ENCODE data around the gene RNU1-4.
"Not testable (repeated sequence)": the region's sequence is repeated elsewhere in the genome, so short reads cannot be mapped to it uniquely, and the experiment has no call there.

Gene RNU1-4

GRCh38 chr1:16713480-16713879 lies 26.8 kb upstream of the RNU1-4 start:
- H3K23ac ChIP-seq (ENCODE audit: low read length); DNase-seq; H2AFZ ChIP-seq (ENCODE audit: insufficient read depth, low read length, poor library complexity); H3K4ac ChIP-seq (ENCODE audit: low read depth, low read length); H3K4me2 ChIP-seq (ENCODE audit: low read length); H3K9me3 ChIP-seq (ENCODE audit: insufficient read depth, low read depth, low read length); H2BK12ac ChIP-seq (ENCODE audit: low read length); H3K4me3 ChIP-seq (ENCODE audit: low read depth, low read length); H3K9ac ChIP-seq (ENCODE audit: low read length); H2BK120ac ChIP-seq (ENCODE audit: insufficient read depth, low read length, poor library complexity); H3K18ac ChIP-seq (ENCODE audit: low read length); H3K27ac ChIP-seq (ENCODE audit: low read depth, low read length); H3K27me3 ChIP-seq (ENCODE audit: insufficient read depth, low read length); H3K79me1 ChIP-seq (ENCODE audit: low read length); H4K8ac ChIP-seq (ENCODE audit: low read depth, low read length); H4K91ac ChIP-seq (ENCODE audit: low read depth, low read length); H3K79me2 ChIP-seq (ENCODE audit: control insufficient read depth, insufficient read depth, low read length, poor library complexity); H4K12ac ChIP-seq (ENCODE audit: low read depth, low read length); H3K36me3 ChIP-seq (ENCODE audit: control insufficient read depth in 1 of 2, insufficient read depth in 2 of 2, low read length in 2 of 2); H2AK5ac ChIP-seq (ENCODE audit: low read length); H3K14ac ChIP-seq (ENCODE audit: low read length); H2BK5ac ChIP-seq (ENCODE audit: low read depth, low read length, poor library complexity): not testable (repeated sequence)
- WGBS (ENCODE audit: extremely low coverage, insufficient coverage, insufficient read length), result no CpG with 5 or more reads among the region's 10 CpGs
- peaks cover 16 to 18% of the 10 kb centered on the region in 2 experiments for H3K4me1 ChIP-seq (ENCODE audit: control insufficient read depth in 1 of 2, insufficient read depth in 2 of 2, low read length in 2 of 2)

GRCh38 chr1:16716691-16717335 lies 23.5 kb upstream of the RNU1-4 start:
- H2AFZ ChIP-seq (ENCODE audit: insufficient read depth, low read length, poor library complexity), result no peak overlapping the region

DNA sequence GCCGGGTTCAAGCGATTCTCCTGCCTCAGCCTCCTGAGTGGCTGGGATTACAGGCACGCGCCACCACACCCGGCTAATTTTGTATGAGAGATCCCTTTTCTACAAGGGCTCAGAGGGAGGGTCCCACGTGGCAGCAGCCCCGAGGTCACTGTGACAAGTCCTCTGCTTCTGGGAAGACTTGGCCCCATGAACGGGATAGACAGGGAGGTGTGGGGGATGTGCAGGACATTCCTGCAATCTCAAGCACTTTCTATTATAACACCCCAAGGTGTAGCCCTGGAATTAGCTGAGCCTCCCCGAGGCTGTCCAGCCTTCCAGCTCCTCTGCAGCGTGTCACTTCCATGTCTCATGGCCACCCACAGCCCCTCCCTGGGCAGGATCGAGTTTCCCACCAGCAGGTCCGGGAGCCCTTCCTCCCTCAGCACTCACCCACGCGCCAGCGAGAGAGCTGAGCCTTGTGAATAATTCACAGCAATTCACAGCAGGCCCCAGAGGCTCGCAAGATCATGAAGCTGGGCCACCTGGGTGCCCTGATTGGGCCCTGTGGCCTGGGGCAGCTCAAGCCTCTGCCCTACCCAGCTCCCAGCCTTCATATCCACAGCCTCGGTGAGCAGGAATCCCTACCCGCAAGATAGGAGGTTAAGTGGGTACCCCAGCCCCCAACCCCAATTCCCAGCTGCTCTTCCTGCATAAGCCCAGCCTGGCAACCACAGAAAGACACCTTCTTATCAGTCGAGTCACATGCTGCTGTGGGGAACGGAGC lies 22.8 kb upstream of the RNU1-4 start:
- Histone ChIP-seq H3K79me1 (ENCODE audit: low read length) (no peaks in the 10 kb centered on the region), H2BK120ac (ENCODE audit: insufficient read depth, low read length, poor library complexity) (no peak overlapping the region), H3K4me1 (ENCODE audit: control insufficient read depth in 1 of 2, insufficient read depth in 2 of 2, low read length in 2 of 2) (peaks cover 16 to 24% of the 10 kb centered on the region in 2 experiments), H4K91ac (ENCODE audit: low read depth, low read length) (peak overlapping the region; percentile 25), H3K27ac (ENCODE audit: low read depth, low read length) (no peak overlapping the region), H3K18ac (ENCODE audit: low read length) (no peak overlapping the region), H3K4me2 (ENCODE audit: low read length) (no peak overlapping the region), H3K79me2 (ENCODE audit: control insufficient read depth, insufficient read depth, low read length, poor library complexity) (no peaks in the 10 kb centered on the region), H3K36me3 (ENCODE audit: control insufficient read depth in 1 of 2, insufficient read depth in 2 of 2, low read length in 2 of 2) (no peaks in the 10 kb centered on the region), H2BK12ac (ENCODE audit: low read length) (peak overlapping the region; percentile 11), H3K4ac (ENCODE audit: low read depth, low read length) (no peak overlapping the region), H3K9me3 (ENCODE audit: insufficient read depth, low read depth, low read length) (peaks cover 2% of the 10 kb centered on the region), H4K12ac (ENCODE audit: low read depth, low read length) (no peak overlapping the region), H3K27me3 (ENCODE audit: insufficient read depth, low read length) (no peaks in the 10 kb centered on the region), H4K8ac (ENCODE audit: low read depth, low read length) (no peak overlapping the region), H2AFZ (ENCODE audit: insufficient read depth, low read length, poor library complexity) (no peak overlapping the region), H3K9ac (ENCODE audit: low read length) (no peak overlapping the region), H3K14ac (ENCODE audit: low read length) (no peak overlapping the region), H2AK5ac (ENCODE audit: low read length) (no peak overlapping the region), H2BK5ac (ENCODE audit: low read depth, low read length, poor library complexity) (no peak overlapping the region), H3K4me3 (ENCODE audit: low read depth, low read length) (no peak overlapping the region), H3K23ac (ENCODE audit: low read length) (no peak overlapping the region)
- WGBS (ENCODE audit: extremely low coverage, insufficient coverage, insufficient read length), result no CpG with 5 or more reads among the region's 20 CpGs
- DNase-seq, result peak in 1 of 2 donors; percentile 46

More at GRCh38 chr1:16716691-16717335, 23.5 kb upstream of the RNU1-4 start:
- Histone ChIP-seq H3K79me2 (ENCODE audit: control insufficient read depth, insufficient read depth, low read length, poor library complexity) (no peaks in the 10 kb centered on the region), H3K27ac (ENCODE audit: low read depth, low read length) (no peak overlapping the region), H2BK5ac (ENCODE audit: low read depth, low read length, poor library complexity) (no peak overlapping the region), H2BK120ac (ENCODE audit: insufficient read depth, low read length, poor library complexity) (peak overlapping the region; percentile 3), H3K4me2 (ENCODE audit: low read length) (no peak overlapping the region), H3K9ac (ENCODE audit: low read length) (no peak overlapping the region), H3K4ac (ENCODE audit: low read depth, low read length) (no peak overlapping the region), H3K4me3 (ENCODE audit: low read depth, low read length) (no peak overlapping the region), H3K36me3 (ENCODE audit: control insufficient read depth in 1 of 2, insufficient read depth in 2 of 2, low read length in 2 of 2) (no peaks in the 10 kb centered on the region), H3K9me3 (ENCODE audit: insufficient read depth, low read depth, low read length) (peaks cover 2% of the 10 kb centered on the region), H4K8ac (ENCODE audit: low read depth, low read length) (no peak overlapping the region), H4K12ac (ENCODE audit: low read depth, low read length) (no peak overlapping the region), H3K14ac (ENCODE audit: low read length) (peak overlapping the region; percentile 7), H2BK12ac (ENCODE audit: low read length) (peak overlapping the region; percentile 5), H4K91ac (ENCODE audit: low read depth, low read length) (peak overlapping the region; percentile 16), H3K79me1 (ENCODE audit: low read length) (no peaks in the 10 kb centered on the region), H3K18ac (ENCODE audit: low read length) (no peak overlapping the region), H3K23ac (ENCODE audit: low read length) (no peak overlapping the region), H3K4me1 (ENCODE audit: control insufficient read depth in 1 of 2, insufficient read depth in 2 of 2, low read length in 2 of 2) (peaks cover 16 to 24% of the 10 kb centered on the region in 2 experiments), H2AK5ac (ENCODE audit: low read length) (peak overlapping the region; percentile 33), H3K27me3 (ENCODE audit: insufficient read depth, low read length) (no peaks in the 10 kb centered on the region)
- DNase-seq, result peak; percentile 63 to 84
- WGBS (ENCODE audit: extremely low coverage, insufficient coverage, insufficient read length), result no CpG with 5 or more reads among the region's 7 CpGs

- H3K27ac ChIP-seq (ENCODE audit: low read depth, low read length); H3K9ac ChIP-seq (ENCODE audit: low read length); H3K14ac ChIP-seq (ENCODE audit: low read length); H3K9me3 ChIP-seq (ENCODE audit: insufficient read depth, low read depth, low read length); H3K23ac ChIP-seq (ENCODE audit: low read length); H2BK5ac ChIP-seq (ENCODE audit: low read depth, low read length, poor library complexity); H3K4me2 ChIP-seq (ENCODE audit: low read length); H4K8ac ChIP-seq (ENCODE audit: low read depth, low read length); H3K18ac ChIP-seq (ENCODE audit: low read length); H2BK12ac ChIP-seq (ENCODE audit: low read length); DNase-seq; H3K79me1 ChIP-seq (ENCODE audit: low read length); H3K36me3 ChIP-seq (ENCODE audit: control insufficient read depth in 1 of 2, insufficient read depth in 2 of 2, low read length in 2 of 2); H3K27me3 ChIP-seq (ENCODE audit: insufficient read depth, low read length); H3K4me3 ChIP-seq (ENCODE audit: low read depth, low read length); H2AFZ ChIP-seq (ENCODE audit: insufficient read depth, low read length, poor library complexity); H3K4ac ChIP-seq (ENCODE audit: low read depth, low read length); H2BK120ac ChIP-seq (ENCODE audit: insufficient read depth, low read length, poor library complexity); H3K79me2 ChIP-seq (ENCODE audit: control insufficient read depth, insufficient read depth, low read length, poor library complexity): not testable (repeated sequence)
- Histone ChIP-seq H3K4me1 (ENCODE audit: control insufficient read depth in 1 of 2, insufficient read depth in 2 of 2, low read length in 2 of 2) (peaks cover 16 to 24% of the 10 kb centered on the region in 2 experiments), H2AK5ac (ENCODE audit: low read length) (peak overlapping the region; percentile 84), H4K12ac (ENCODE audit: low read depth, low read length) (peak overlapping the region; percentile 16), H4K91ac (ENCODE audit: low read depth, low read length) (peak overlapping the region; percentile 25)
- no CpG with 5 or more reads among the region's 14 CpGs for WGBS (ENCODE audit: extremely low coverage, insufficient coverage, insufficient read length)
Measured at GRCh38 chr1:16718099-16718907, 22.0 kb upstream of the RNU1-4 start.
